HepG2 (cell line): ENCODE measurements around the gene BRD2. TPM values are rescaled to one million over a fixed set of nuclear protein-coding genes. Genes with fewer than 3 reads are reported as not detected.

ENCODE experiments used
- ATF7 ChIP-seq, 2 experiments: fragments of 450-650 bp in 1 of 2; sonication (generic) in 1 of 2; formaldehyde crosslinking in 1 of 2; IDR thresholded peaks; 2 replicates each; pipeline versions ENCODE4 v1.4.0 to v1.6.1; 2016 to 2020; ENCODE audit warnings: antibody characterized with exemption in 1 of 2, mild to moderate bottlenecking in 1 of 2, missing genetic modification reagents in 1 of 2
- EZH2 ChIP-seq: conservative IDR thresholded peaks from 2 replicates; pipeline ENCODE4 v1.6.1; 2012; ENCODE audit warnings: mild to moderate bottlenecking, low read depth, low read length, moderate library complexity
- GATAD2A ChIP-seq: IDR thresholded peaks from 2 replicates; pipeline ENCODE4 v1.6.1; 2016
- HINFP ChIP-seq: sonication (generic); formaldehyde crosslinking; IDR thresholded peaks from 2 replicates; pipeline ENCODE4 v1.4.0; 2020; ENCODE audit warnings: low read depth, mild to moderate bottlenecking, missing genetic modification reagents
- IKZF4 ChIP-seq: sonication (generic); formaldehyde crosslinking; IDR thresholded peaks from 2 replicates; pipeline ENCODE4 v1.5.1; 2020; ENCODE audit warnings: borderline replicate concordance, mild to moderate bottlenecking, low read depth, missing genetic modification reagents; ENCODE audit errors: not compliant biosample characterization
- JUND ChIP-seq: sonication (generic); formaldehyde crosslinking; IDR thresholded peaks from 2 replicates; pipeline ENCODE4 v1.8.0; 2022; ENCODE audit warnings: mild to moderate bottlenecking, missing genetic modification reagents
- KDM2A ChIP-seq: sonication (generic); formaldehyde crosslinking; IDR thresholded peaks from 2 replicates; pipeline ENCODE4 v1.4.0; 2020; ENCODE audit warnings: low read depth, missing genetic modification reagents, borderline replicate concordance
- KDM6A ChIP-seq: IDR thresholded peaks from 2 replicates; pipeline ENCODE4 v1.6.1; 2016; ENCODE audit warnings: low read depth
- NFYC ChIP-seq: IDR thresholded peaks from 2 replicates; pipeline ENCODE4 v1.6.1; 2016; ENCODE audit warnings: missing genetic modification reagents, missing compliant biosample characterization
- NR2F1 ChIP-seq, 2 experiments: fragments of 450-650 bp in 1 of 2; formaldehyde crosslinking in 1 of 2; IDR thresholded peaks; 2 replicates each; pipeline versions ENCODE4 v1.5.0 to v1.6.1; 2016 to 2020; ENCODE audit warnings: mild to moderate bottlenecking in 1 of 2, missing compliant biosample characterization in 1 of 2, missing genetic modification reagents in 1 of 2, moderate library complexity in 1 of 2
- ONECUT2 ChIP-seq: sonication (generic); formaldehyde crosslinking; IDR thresholded peaks from 2 replicates; pipeline ENCODE4 v1.4.0; 2020; ENCODE audit warnings: missing genetic modification reagents
- RFXAP ChIP-seq: sonication (generic); formaldehyde crosslinking; IDR thresholded peaks from 2 replicates; pipeline ENCODE4 v1.4.0; 2020; ENCODE audit warnings: missing genetic modification reagents, borderline replicate concordance
- SRY ChIP-seq: sonication (generic); formaldehyde crosslinking; IDR thresholded peaks from 2 replicates; pipeline ENCODE4 v1.8.0; 2022; ENCODE audit warnings: mild to moderate bottlenecking, missing genetic modification reagents
- ZNF558 ChIP-seq: sonication (generic); formaldehyde crosslinking; IDR thresholded peaks from 2 replicates; pipeline ENCODE4 v1.9.0; 2022; ENCODE audit warnings: mild to moderate bottlenecking, missing genetic modification reagents, borderline replicate concordance
- ZNF577 ChIP-seq: sonication (generic); formaldehyde crosslinking; IDR thresholded peaks from 2 replicates; pipeline ENCODE4 v1.4.0; 2020; ENCODE audit warnings: mild to moderate bottlenecking, low read depth, missing genetic modification reagents, borderline replicate concordance
- ZNF772 ChIP-seq: sonication (generic); formaldehyde crosslinking; IDR thresholded peaks from 2 replicates; pipeline ENCODE4 v1.5.0; 2020; ENCODE audit warnings: mild to moderate bottlenecking, missing genetic modification reagents
- ZNF883 ChIP-seq: sonication (generic); formaldehyde crosslinking; IDR thresholded peaks from 2 replicates; pipeline ENCODE4 v1.5.1; 2020; ENCODE audit warnings: mild to moderate bottlenecking, missing genetic modification reagents; ENCODE audit errors: not compliant biosample characterization
- ZSCAN31 ChIP-seq: sonication (generic); formaldehyde crosslinking; IDR thresholded peaks from 2 replicates; pipeline ENCODE4 v1.5.0; 2020; ENCODE audit warnings: low read depth, mild to moderate bottlenecking, missing genetic modification reagents
- polyA plus RNA-seq, 8 experiments: library from polyadenylated mRNA; depleted of rRNA in 3 of 8; stranded (reverse) in 7 of 8; unstranded in 1 of 8; fragments of >200 nt; fragmentation: Illumina TruSeq in 4 of 8; extraction: Trizol in 4 of 8; gene quantifications; 2 replicates each; pipeline versions ENCODE4 v1.2.1 to v1.2.3, GENCODE V29; 2011 to 2016; ENCODE audit warnings: low read depth in 4 of 8, missing spikeins in 1 of 8, mixed read lengths in 1 of 8; ENCODE audit not compliant: insufficient read depth in 1 of 8
- total RNA-seq, 5 experiments: library from RNA; depleted of rRNA; stranded (reverse); fragments of >200 nt; fragmentation: Illumina TruSeq; extraction: Trizol; gene quantifications; 2 replicates each; pipeline ENCODE4 v1.2.3, GENCODE V29; 2016; ENCODE audit warnings: low read depth in 1 of 5
- TF ChIP-seq, protein P1 (sequence below): sonication (generic); formaldehyde crosslinking; IDR thresholded peaks from 2 replicates; pipeline ENCODE4 v1.4.0; 2020; ENCODE audit warnings: missing genetic modification reagents
- TF ChIP-seq, protein P2 (sequence below): sonication (generic); formaldehyde crosslinking; IDR thresholded peaks from 2 replicates; pipeline ENCODE4 v1.4.0; 2020; ENCODE audit warnings: mild to moderate bottlenecking, missing genetic modification reagents
- TF ChIP-seq, protein P3 (sequence below): IDR thresholded peaks from 2 replicates; pipeline ENCODE4 v1.6.1; 2018; ENCODE audit warnings: missing genetic modification reagents, mild to moderate bottlenecking, missing compliant biosample characterization

Gene BRD2
- total and polyA plus RNA-seq, 2 of the 13 experiments (the other 11 are each of a cell fraction or from before 2014, with no cell fraction given) = 143 to 202 TPM

DNA sequence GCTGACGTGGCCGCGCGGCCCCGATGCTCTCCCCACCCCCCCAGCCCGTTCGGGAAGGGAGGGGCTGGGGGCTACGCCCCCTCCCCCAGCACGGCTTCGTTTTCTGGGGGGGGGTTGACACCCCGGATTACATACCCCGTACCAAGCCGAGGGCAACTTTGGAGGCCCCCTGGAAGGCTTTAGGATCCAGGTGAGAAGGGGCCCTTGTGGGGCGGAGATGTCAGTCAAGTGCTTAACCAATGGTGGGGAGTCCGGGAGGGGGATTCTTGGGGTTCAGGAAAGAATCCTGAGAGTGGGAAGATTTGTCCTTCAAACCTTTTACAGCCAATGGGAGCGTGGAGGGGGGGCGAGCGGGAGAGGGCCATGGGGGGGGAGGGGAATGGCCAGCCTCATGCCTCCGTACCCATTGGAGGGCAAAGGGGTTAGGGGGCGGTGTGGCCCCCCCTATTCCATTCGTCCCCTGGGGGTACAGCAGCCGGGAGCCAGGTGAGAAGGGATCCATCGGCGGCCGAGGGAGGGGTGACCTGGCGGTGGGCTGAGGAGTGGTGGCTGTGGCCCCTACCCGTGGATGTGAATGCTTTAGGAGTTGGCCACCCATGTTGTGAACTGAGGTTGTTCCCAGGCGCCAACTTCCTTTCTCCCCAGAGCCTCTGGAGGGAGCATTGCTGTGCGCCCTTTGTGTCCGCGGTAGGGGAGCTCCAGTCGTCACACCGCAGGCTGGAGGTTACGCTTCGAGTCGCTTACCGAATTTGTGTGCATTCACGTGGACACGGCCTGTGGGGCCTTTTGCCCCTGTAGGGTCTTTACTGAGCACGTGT lies 682 bp downstream of the BRD2 start (continued):
- TF ChIP-seq IKZF4 (peak; percentile 68), ONECUT2 (CRISPR knock-in tag) (no peak), EZH2 (no peak), ZNF883 (CRISPR knock-in tag) (peak; percentile 23), ZNF772 (no peak; the same call in 1 of the 2 replicates), GATAD2A (CRISPR knock-in tag) (peak; percentile 31), ATF7 (IDR thresholded peaks at IDR 0.05) (no peak), ATF7 (CRISPR knock-in tag; IDR thresholded peaks at IDR 0.05) (no peak; the same call in 1 of the 2 replicates), KDM6A (CRISPR knock-in tag) (no peak), ZNF577 (CRISPR knock-in tag) (peak; percentile 91; the same call in 1 of the 2 replicates), ZSCAN31 (no peak; the same call in 1 of the 2 replicates), KDM2A (CRISPR knock-in tag) (no peak; the same call in 1 of the 2 replicates), NFYC (CRISPR knock-in tag) (no peak), HINFP (peak; percentile 87), SRY (CRISPR knock-in tag) (no peak; the same call in 1 of the 2 replicates), ZNF558 (CRISPR knock-in tag) (no peak; the same call in none of the 2 replicates), RFXAP (CRISPR knock-in tag) (0 out of 2 replicates have a peak, but pooled peaks have one; percentile 18), NR2F1 (CRISPR knock-in tag; IDR thresholded peaks at IDR 0.05) (no peak), JUND (CRISPR knock-in tag) (no peak)
- TF ChIP-seq, protein P1, sequence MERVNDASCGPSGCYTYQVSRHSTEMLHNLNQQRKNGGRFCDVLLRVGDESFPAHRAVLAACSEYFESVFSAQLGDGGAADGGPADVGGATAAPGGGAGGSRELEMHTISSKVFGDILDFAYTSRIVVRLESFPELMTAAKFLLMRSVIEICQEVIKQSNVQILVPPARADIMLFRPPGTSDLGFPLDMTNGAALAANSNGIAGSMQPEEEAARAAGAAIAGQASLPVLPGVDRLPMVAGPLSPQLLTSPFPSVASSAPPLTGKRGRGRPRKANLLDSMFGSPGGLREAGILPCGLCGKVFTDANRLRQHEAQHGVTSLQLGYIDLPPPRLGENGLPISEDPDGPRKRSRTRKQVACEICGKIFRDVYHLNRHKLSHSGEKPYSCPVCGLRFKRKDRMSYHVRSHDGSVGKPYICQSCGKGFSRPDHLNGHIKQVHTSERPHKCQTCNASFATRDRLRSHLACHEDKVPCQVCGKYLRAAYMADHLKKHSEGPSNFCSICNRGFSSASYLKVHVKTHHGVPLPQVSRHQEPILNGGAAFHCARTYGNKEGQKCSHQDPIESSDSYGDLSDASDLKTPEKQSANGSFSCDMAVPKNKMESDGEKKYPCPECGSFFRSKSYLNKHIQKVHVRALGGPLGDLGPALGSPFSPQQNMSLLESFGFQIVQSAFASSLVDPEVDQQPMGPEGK (CRISPR knock-in tag) = peak; percentile 48
- TF ChIP-seq, protein P2, sequence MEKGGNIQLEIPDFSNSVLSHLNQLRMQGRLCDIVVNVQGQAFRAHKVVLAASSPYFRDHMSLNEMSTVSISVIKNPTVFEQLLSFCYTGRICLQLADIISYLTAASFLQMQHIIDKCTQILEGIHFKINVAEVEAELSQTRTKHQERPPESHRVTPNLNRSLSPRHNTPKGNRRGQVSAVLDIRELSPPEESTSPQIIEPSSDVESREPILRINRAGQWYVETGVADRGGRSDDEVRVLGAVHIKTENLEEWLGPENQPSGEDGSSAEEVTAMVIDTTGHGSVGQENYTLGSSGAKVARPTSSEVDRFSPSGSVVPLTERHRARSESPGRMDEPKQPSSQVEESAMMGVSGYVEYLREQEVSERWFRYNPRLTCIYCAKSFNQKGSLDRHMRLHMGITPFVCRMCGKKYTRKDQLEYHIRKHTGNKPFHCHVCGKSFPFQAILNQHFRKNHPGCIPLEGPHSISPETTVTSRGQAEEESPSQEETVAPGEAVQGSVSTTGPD = peak; percentile 26; the same call in 1 of the 2 replicates
- TF ChIP-seq, protein P3, sequence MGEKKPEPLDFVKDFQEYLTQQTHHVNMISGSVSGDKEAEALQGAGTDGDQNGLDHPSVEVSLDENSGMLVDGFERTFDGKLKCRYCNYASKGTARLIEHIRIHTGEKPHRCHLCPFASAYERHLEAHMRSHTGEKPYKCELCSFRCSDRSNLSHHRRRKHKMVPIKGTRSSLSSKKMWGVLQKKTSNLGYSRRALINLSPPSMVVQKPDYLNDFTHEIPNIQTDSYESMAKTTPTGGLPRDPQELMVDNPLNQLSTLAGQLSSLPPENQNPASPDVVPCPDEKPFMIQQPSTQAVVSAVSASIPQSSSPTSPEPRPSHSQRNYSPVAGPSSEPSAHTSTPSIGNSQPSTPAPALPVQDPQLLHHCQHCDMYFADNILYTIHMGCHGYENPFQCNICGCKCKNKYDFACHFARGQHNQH = peak; percentile 4; the same call in 1 of the 2 replicates
